ENCODE measurements around the gene PLSCR2. TPM values are rescaled to one million over a fixed set of nuclear protein-coding genes. Genes with fewer than 3 reads are reported as not detected.
A peak's percentile ranks its signal among the peaks of the same experiment; 100 is the strongest.

PLSCR2 gene
- total RNA-seq, 1 experiment from 2014 or later: 0.54 TPM

- BruUV-seq (replicated peaks): no TSS peak
- Histone ChIP-seq H3K27ac (ENCODE audit: low read length) (peak overlapping the region; percentile 45), H3K9me3 (ENCODE audit: control insufficient read depth, insufficient read depth, low read depth, low read length) (no peaks in the 10 kb centered on the region; the same call in 1 of the 2 replicates), H3K4me3 (ENCODE audit: low read depth in 2 of 2, low read length in 2 of 2) (no peak overlapping the region), H3K27me3 (ENCODE audit: control insufficient read depth, insufficient read depth, low read length) (no peaks in the 10 kb centered on the region), H3K36me3 (ENCODE audit: control insufficient read depth, insufficient read depth, low read length) (no peaks in the 10 kb centered on the region), H3K4me1 (ENCODE audit: control insufficient read depth, insufficient read depth, low read length) (peaks cover 2% of the 10 kb centered on the region; the same call in 1 of the 2 replicates)
- intact Hi-C loops (cut with micrococcal nuclease; ENCODE audit: unreplicated experiment): no loop called here
- peak; percentile 59 for DNase-seq (ENCODE audit: low read depth, low spot score)
- TF ChIP-seq REST (IDR thresholded peaks at IDR 0.05; ENCODE audit: insufficient read depth in 1 of 2, low read depth in 2 of 2, low read length in 1 of 2): no peak
- peak; percentile 13; the same call in 1 of the 2 replicates for TF ChIP-seq CTCF (IDR thresholded peaks at IDR 0.05)
- in situ Hi-C loops (cut with HindIII; ENCODE audit: low pct_unique_long_range_greater_than_20kb, low sequenced_read_pairs): no loop called here
- ChIA-PET POLR2A (no interaction called here), CTCF (no interaction called here)
- peak; percentile 87 for ATAC-seq
Observed at GRCh38 chr3:146421819-146422759, 47.3 kb downstream of the PLSCR2 start.

GRCh38 chr3:146416366-146416765, 53.0 kb downstream of the PLSCR2 start:
- Histone ChIP-seq H3K9me3 (ENCODE audit: control insufficient read depth, insufficient read depth, low read depth, low read length) (peaks cover 15% of the 10 kb centered on the region; the same call in 1 of the 2 replicates), H3K4me3 (ENCODE audit: low read depth in 2 of 2, low read length in 2 of 2) (no peak overlapping the region), H3K27ac (ENCODE audit: low read length) (no peak overlapping the region), H3K36me3 (ENCODE audit: control insufficient read depth, insufficient read depth, low read length) (no peaks in the 10 kb centered on the region), H3K27me3 (ENCODE audit: control insufficient read depth, insufficient read depth, low read length) (no peaks in the 10 kb centered on the region), H3K4me1 (ENCODE audit: control insufficient read depth, insufficient read depth, low read length) (no peaks in the 10 kb centered on the region)
- no TSS peak for BruUV-seq (replicated peaks)
- DNase-seq (ENCODE audit: low read depth, low spot score): no peak
- in situ Hi-C loops (cut with HindIII; ENCODE audit: low pct_unique_long_range_greater_than_20kb, low sequenced_read_pairs): no loop called here
- CTCF ChIA-PET: no interaction called here
- no peak for ATAC-seq
- intact Hi-C loops (cut with micrococcal nuclease; ENCODE audit: unreplicated experiment): no loop called here
- TF ChIP-seq CTCF (IDR thresholded peaks at IDR 0.05) (no peak), REST (IDR thresholded peaks at IDR 0.05; ENCODE audit: insufficient read depth in 1 of 2, low read depth in 2 of 2, low read length in 1 of 2) (no peak), POLR2AphosphoS5 (IDR thresholded peaks at IDR 0.05; ENCODE audit: low read depth, low read length) (no peak), SIN3A (IDR thresholded peaks at IDR 0.05; ENCODE audit: borderline replicate concordance, insufficient read depth, low read depth, low read length) (no peak), TCF7L2 (IDR thresholded peaks at IDR 0.05; ENCODE audit: low read depth, low read length) (no peak)
- POLR2A ChIA-PET: no interaction called here
